Stomach (tissue), 9 donors: ENCODE data around the gene SBF2. TPM values are rescaled to one million over a fixed set of nuclear protein-coding genes. Genes with fewer than 3 reads are reported as not detected.

Experiments
- DNase-seq, 2 donors: peaks; one replicate each; pipeline versions ENCODE4 v3.0.0 to v3.0.0-alpha.2; 2013 to 2019
- H3K27ac ChIP-seq, 5 donors: fragments of 200-600 bp in 4 of 5; sonication (generic) in 4 of 5; one replicate each; pipeline ENCODE4 v1.5.1; 2013 to 2019; ENCODE audit warnings: mild to moderate bottlenecking in 1 of 5, moderate library complexity in 1 of 5
- H3K27me3 ChIP-seq, 3 donors: fragments of 200-600 bp; sonication (generic); one replicate each; pipeline ENCODE4 v1.5.1; 2017 to 2019; ENCODE audit warnings: mixed run types in 1 of 3
- H3K36me3 ChIP-seq, 4 donors: fragments of 200-600 bp; sonication (generic); 1 replicate in 3 of 4; 2 replicates in 1 of 4; pipeline ENCODE4 v1.5.1; 2016 to 2019
- H3K4me1 ChIP-seq, 4 donors: fragments of 200-600 bp; sonication (generic); one replicate each; pipeline ENCODE4 v1.5.1; 2016 to 2019
- H3K4me3 ChIP-seq, 4 donors: fragments of 200-600 bp; sonication (generic) in 3 of 4; one replicate each; pipeline ENCODE4 v1.5.1; 2016 to 2019; ENCODE audit warnings: mild to moderate bottlenecking in 1 of 4
- H3K9me3 ChIP-seq, 4 donors: fragments of 200-600 bp; sonication (generic); one replicate each; pipeline ENCODE4 v1.5.1; 2016 to 2019
- CTCF ChIP-seq, 7 experiments: fragments of 450-650 bp in 4 of 7; fragments of 200-600 bp in 3 of 7; sonication (generic) in 3 of 7; IDR thresholded peaks; one replicate each; pipeline ENCODE4 v1.5.1; 2016 to 2019; ENCODE audit warnings: antibody characterized with exemption in 7 of 7, control low read depth in 2 of 7, mild to moderate bottlenecking in 1 of 7
- EP300 ChIP-seq: sonication (generic); formaldehyde crosslinking; IDR thresholded peaks from one replicate; pipeline ENCODE4 v1.6.1; 2017; ENCODE audit warnings: antibody characterized with exemption
- POLR2A ChIP-seq, 4 donors: fragments of 450-650 bp; IDR thresholded peaks; one replicate each; pipeline ENCODE4 v1.6.1; 2016; ENCODE audit warnings: antibody characterized with exemption in 4 of 4, control low read depth in 2 of 4, mild to moderate bottlenecking in 1 of 4, moderate library complexity in 1 of 4
- POLR2AphosphoS5 ChIP-seq, 3 donors: sonication (generic); formaldehyde crosslinking; IDR thresholded peaks; one replicate each; pipeline ENCODE4 v1.6.1; 2016; ENCODE audit warnings: antibody characterized with exemption in 3 of 3
- WGBS, 5 donors: extraction: QIAGEN DNeasy Blood & Tissue Kit in 3 of 5; methylation state at CpG; one replicate each; pipeline versions ENCODE4 v1.1.5 to v1.1.7; 2013 to 2018; 5-methylcytosine and 5-hydroxymethylcytosine counted together
- intact Hi-C: fragments of 100-400 bp; cut with DNase I; formaldehyde crosslinking; loops from one replicate; pipeline ENCODE4 v1.15.1; 2023; ENCODE audit warnings: low total_unique reads
- polyA plus RNA-seq, 3 donors: library from polyadenylated mRNA; stranded (reverse); fragments of 200-250 nt; gene quantifications; one replicate each; pipeline ENCODE4 v1.2.3, GENCODE V29; 2013
- total RNA-seq, 5 donors: library from RNA; depleted of rRNA; stranded (reverse); fragments of >200 nt; gene quantifications; one replicate each; pipeline versions ENCODE4 v1.1.0 to v1.2.3, GENCODE V29; 2014 to 2016
- donor health status: healthy with polysubstance abuse.
- donor health status: Bipolar disorder and iron deficiency.
- donor health status: healthy.

The SBF2 gene
- total and polyA plus RNA-seq, 8 donors = 8.6 to 260 (median 37.2) TPM

GRCh38 chr11:9855579-9856287 is 438.3 kb downstream of the SBF2 start:
- H3K36me3 ChIP-seq = peaks cover 8 to 41% (median 38%) of the 10 kb centered on the region in 4 donors
- H3K27ac ChIP-seq = no peak overlapping the region
- TF ChIP-seq POLR2AphosphoS5 (IDR thresholded peaks at IDR 0.05) = no peak
- no peak for TF ChIP-seq CTCF (IDR thresholded peaks at IDR 0.05)
- TF ChIP-seq POLR2A (IDR thresholded peaks at IDR 0.05) = no peak
- TF ChIP-seq EP300 = no peak
- DNase-seq = no peak
- peaks cover 4 to 22% (median 16%) of the 10 kb centered on the region in 4 donors for H3K4me1 ChIP-seq
- intact Hi-C loops = no loop called here
- H3K27me3 ChIP-seq = no peaks in the 10 kb centered on the region
- H3K9me3 ChIP-seq = no peaks in the 10 kb centered on the region
- 77 to 100% (median 86%) methylated on average over 2 of the region's 2 CpGs for WGBS, 5 donors
- H3K4me3 ChIP-seq = no peak overlapping the region

DNA sequence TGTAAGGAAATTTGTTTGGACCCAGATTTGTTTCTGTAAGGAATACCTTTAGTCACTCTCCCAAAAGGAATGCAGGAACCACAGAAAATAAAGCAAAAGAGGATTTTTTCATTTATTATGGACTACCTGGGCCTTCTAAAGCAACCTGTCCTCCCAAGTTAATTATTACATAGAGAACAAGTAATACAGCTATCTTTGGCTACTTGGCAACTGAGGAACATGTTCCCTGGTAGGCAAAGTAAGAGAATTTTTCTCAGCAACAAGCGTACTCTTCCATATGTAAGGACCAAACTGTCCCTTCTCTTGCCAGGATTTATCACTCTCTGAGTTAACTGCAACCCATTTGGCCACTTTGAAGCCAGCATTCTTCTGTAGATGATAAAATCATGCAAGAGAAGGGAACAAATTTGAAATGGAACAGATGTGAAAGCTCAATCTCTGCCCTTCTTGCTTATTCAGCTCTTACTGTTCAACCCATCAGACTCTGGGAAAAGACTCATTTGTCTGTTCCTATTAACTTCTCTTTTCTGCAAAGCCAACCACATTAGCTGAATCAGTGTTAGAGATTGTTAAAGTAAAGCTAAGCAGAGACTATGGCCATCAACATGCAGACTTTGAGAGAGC is 440.0 kb downstream of the SBF2 start:
- no peak for TF ChIP-seq CTCF (IDR thresholded peaks at IDR 0.05)
- TF ChIP-seq POLR2AphosphoS5 (IDR thresholded peaks at IDR 0.05) = no peak
- no peak for TF ChIP-seq EP300
- intact Hi-C loops = no loop called here
- Histone ChIP-seq H3K27ac (no peak overlapping the region), H3K4me1 (peaks cover 4 to 16% (median 9%) of the 10 kb centered on the region in 4 donors), H3K36me3 (peaks cover 8 to 54% (median 51%) of the 10 kb centered on the region in 4 donors), H3K27me3 (no peaks in the 10 kb centered on the region), H3K9me3 (no peaks in the 10 kb centered on the region), H3K4me3 (no peak overlapping the region)
- 44 to 62% (median 50%) methylated on average over 1 of the region's 1 CpG for WGBS, 5 donors
- peak in 1 of 2 donors; percentile 22 for DNase-seq

GRCh38 chr11:9852465-9852864 is 441.6 kb downstream of the SBF2 start:
- peaks cover 8 to 63% (median 53%) of the 10 kb centered on the region in 4 donors for H3K36me3 ChIP-seq
- no peak overlapping the region for H3K27ac ChIP-seq
- no peak overlapping the region for H3K4me3 ChIP-seq
- DNase-seq = no peak
- peaks cover 0 to 4% (median 0%) of the 10 kb centered on the region in 4 donors for H3K4me1 ChIP-seq
- no peaks in the 10 kb centered on the region for H3K27me3 ChIP-seq
- intact Hi-C loops = no loop called here
- 86 to 95% (median 92%) methylated on average over 2 of the region's 2 CpGs for WGBS, 5 donors
- TF ChIP-seq POLR2A (IDR thresholded peaks at IDR 0.05) (no peak), CTCF (IDR thresholded peaks at IDR 0.05) (no peak), EP300 (no peak), POLR2AphosphoS5 (IDR thresholded peaks at IDR 0.05) (no peak)
- no peaks in the 10 kb centered on the region for H3K9me3 ChIP-seq

DNA sequence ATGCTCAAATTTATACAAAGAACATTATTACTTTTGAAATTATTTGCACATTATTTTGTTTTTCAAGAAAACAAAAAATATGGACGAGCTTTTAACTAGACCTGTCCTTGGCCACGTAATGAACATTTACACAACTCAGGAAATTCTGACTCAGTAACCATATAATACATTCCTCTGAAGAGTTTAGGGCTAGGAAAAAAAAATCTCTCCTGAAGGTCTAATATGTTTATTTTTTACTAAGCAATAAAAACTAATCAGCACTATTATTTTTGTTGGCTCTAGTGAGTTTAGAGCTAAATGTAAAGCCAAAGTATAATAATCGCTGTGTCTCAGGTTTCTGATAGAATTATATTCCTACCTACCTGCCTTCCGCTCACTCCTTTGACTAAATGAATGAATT is 442.7 kb downstream of the SBF2 start:
- TF ChIP-seq EP300 = no peak
- no peak for TF ChIP-seq POLR2AphosphoS5 (IDR thresholded peaks at IDR 0.05)
- no peak for TF ChIP-seq CTCF (IDR thresholded peaks at IDR 0.05)
- TF ChIP-seq POLR2A (IDR thresholded peaks at IDR 0.05) = no peak

More for the DNA sequence above, 442.7 kb downstream of the SBF2 start:
- Histone ChIP-seq H3K27me3 (no peaks in the 10 kb centered on the region), H3K4me3 (no peak overlapping the region), H3K9me3 (no peaks in the 10 kb centered on the region), H3K4me1 (peaks cover 0 to 4% (median 0%) of the 10 kb centered on the region in 4 donors), H3K27ac (no peak overlapping the region), H3K36me3 (peaks cover 11 to 71% (median 60%) of the 10 kb centered on the region in 4 donors)
- intact Hi-C loops = no loop called here
- no peak for DNase-seq
- 71 to 97% (median 79%) methylated on average over 4 of the region's 4 CpGs for WGBS, 5 donors
